HL-60 (cell line): ENCODE results near the gene SV2C.
A peak's percentile ranks its signal among the peaks of the same experiment; 100 is the strongest.

Experiments used
- DNase-seq, 2 experiments: peaks; one replicate each; pipeline ENCODE4 v3.0.0-alpha.2; 2010 to 2020; ENCODE audit warnings: low read depth in 1 of 2, low spot score in 1 of 2
- H3K27ac ChIP-seq: fragments of 250-450 bp; sonication (Bioruptor Pico); replicated peaks from 2 replicates; pipeline ENCODE4 v1.5.1; 2020; ENCODE audit warnings: mild to moderate bottlenecking, moderate library complexity
- H3K27me3 ChIP-seq: fragments of 250-450 bp; sonication (Bioruptor Pico); 2 replicates; pipeline ENCODE4 v1.5.1; 2021; ENCODE audit warnings: mild to moderate bottlenecking, moderate library complexity; ENCODE audit not compliant: insufficient read depth, poor library complexity, severe bottlenecking
- H3K4me3 ChIP-seq: replicated peaks from 2 replicates; pipeline ENCODE4 v1.5.1; 2011; ENCODE audit warnings: mild to moderate bottlenecking, control low read depth, low read length; ENCODE audit not compliant: insufficient read depth
- CTCF ChIP-seq: IDR thresholded peaks from one replicate; pipeline ENCODE4 v1.5.1; 2011; ENCODE audit warnings: low read length, control low read depth, inconsistent platforms; ENCODE audit not compliant: insufficient read depth
- GABPA ChIP-seq: IDR thresholded peaks from 2 replicates; pipeline ENCODE4 v1.6.1; 2012; ENCODE audit warnings: low read depth
- POLR2AphosphoS5 ChIP-seq: IDR thresholded peaks from 2 replicates; pipeline ENCODE4 v1.6.1; 2012; ENCODE audit warnings: low read depth
- REST ChIP-seq: IDR thresholded peaks from 2 replicates; pipeline ENCODE4 v1.6.1; 2012; ENCODE audit warnings: low read depth; ENCODE audit not compliant: insufficient replicate concordance
- SPI1 ChIP-seq: IDR thresholded peaks from 2 replicates; pipeline ENCODE4 v1.6.1; 2012; ENCODE audit warnings: low read depth, mild to moderate bottlenecking, borderline replicate concordance

Gene SV2C

GRCh38 chr5:76371960-76372322, 288.8 kb downstream of the SV2C start:
- no peak overlapping the region for H3K4me3 ChIP-seq
- DNase-seq = no peak
- no peaks in the 10 kb centered on the region for H3K27me3 ChIP-seq
- TF ChIP-seq POLR2AphosphoS5 = no peak
- no peak for TF ChIP-seq GABPA
- no peak for TF ChIP-seq REST
- TF ChIP-seq CTCF = no peak
- TF ChIP-seq SPI1 = no peak
- H3K27ac ChIP-seq = no peak overlapping the region

- DNase-seq = peak in 1 of 2 experiments; percentile 10
- H3K4me3 ChIP-seq = no peak overlapping the region
- H3K27ac ChIP-seq = no peak overlapping the region
- H3K27me3 ChIP-seq = no peaks in the 10 kb centered on the region
- no peak for TF ChIP-seq REST
- no peak for TF ChIP-seq SPI1
- TF ChIP-seq GABPA = no peak
- TF ChIP-seq CTCF = no peak
- TF ChIP-seq POLR2AphosphoS5 = no peak
These were observed 289.3 kb downstream of the SV2C start for GRCh38 chr5:76372323-76373054.

- Histone ChIP-seq H3K4me3 (no peak overlapping the region), H3K27me3 (no peaks in the 10 kb centered on the region), H3K27ac (no peak overlapping the region)
- TF ChIP-seq POLR2AphosphoS5 = no peak
- TF ChIP-seq REST = no peak
- TF ChIP-seq GABPA = no peak
- no peak for TF ChIP-seq CTCF
- no peak for TF ChIP-seq SPI1
- DNase-seq = no peak
These were observed 293.1 kb downstream of the SV2C start for GRCh38 chr5:76376148-76376865.
